ENCODE measurements around the gene TREML2. TPM values are rescaled to one million over a fixed set of nuclear protein-coding genes. Genes with fewer than 3 reads are reported as not detected.

The TREML2 gene
- total RNA-seq, 1 donor from 2014 or later: not detected

DNA sequence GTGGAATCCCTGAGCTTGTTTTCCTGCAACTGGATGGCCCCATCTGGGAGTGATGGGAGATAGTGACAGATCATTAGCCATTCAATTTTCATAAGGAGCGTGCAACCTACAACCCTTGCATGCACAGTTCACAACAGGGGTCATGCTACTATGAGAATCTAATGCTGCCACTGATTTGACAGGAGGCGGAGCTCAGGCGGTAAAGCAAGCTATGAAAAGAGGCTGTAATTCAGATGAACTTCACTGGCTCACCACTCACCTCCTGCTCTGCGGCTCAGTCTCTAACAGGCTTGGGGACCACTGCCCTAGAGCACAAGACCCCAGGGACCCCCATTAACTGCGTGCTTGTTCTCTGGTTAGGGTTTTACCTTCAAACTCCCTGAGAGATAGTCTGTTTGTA is 14.8 kb upstream of the TREML2 start:
- no peak for TF ChIP-seq CTCF (IDR thresholded peaks at IDR 0.05; ENCODE audit: borderline replicate concordance)
- peaks cover 40% of the 10 kb centered on the region for H3K27me3 ChIP-seq (ENCODE audit: low read depth)
- no peak for DNase-seq
- H3K36me3 ChIP-seq: no peaks in the 10 kb centered on the region
- intact Hi-C loops (cut with micrococcal nuclease): no loop called here
- H3K4me3 ChIP-seq: no peak overlapping the region
- H3K9me3 ChIP-seq (replicated peaks): peaks cover 27% of the 10 kb centered on the region
- H3K4me1 ChIP-seq: no peaks in the 10 kb centered on the region
- H3K27ac ChIP-seq (replicated peaks): no peak overlapping the region

DNA sequence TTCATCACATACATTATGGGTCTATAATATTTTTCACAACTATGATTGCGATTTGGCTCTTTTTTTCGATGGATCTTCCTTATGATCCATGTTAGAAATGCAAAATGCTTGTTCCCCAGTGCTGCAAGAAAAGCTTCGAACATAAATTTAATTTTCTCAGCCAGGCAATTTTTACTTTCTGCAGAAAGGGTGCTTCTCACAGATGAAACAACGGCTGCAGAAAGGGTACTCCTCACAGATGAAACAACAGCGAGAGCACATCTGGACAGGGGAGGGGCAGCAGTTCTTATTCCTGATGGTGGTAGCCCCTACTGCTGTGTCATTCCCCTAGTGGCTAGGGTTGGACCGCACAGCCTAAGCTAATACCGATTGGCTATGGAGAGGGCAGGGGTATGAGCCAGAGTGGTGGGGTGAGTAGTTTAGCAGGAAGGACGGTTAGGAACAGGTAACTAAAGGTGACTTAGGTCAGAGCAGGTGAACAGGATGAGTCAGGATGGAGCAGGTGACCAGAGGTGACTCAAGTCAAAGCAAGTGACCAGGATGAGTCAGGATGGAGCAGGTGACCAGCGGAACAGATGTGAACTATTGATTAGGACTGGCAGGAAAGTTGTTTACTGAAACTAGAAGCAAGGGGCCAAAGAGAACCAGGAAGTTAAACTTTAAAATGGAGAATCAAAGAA is 13.8 kb upstream of the TREML2 start:
- intact Hi-C loops (cut with micrococcal nuclease): no loop called here
- DNase-seq: no peak

DNA sequence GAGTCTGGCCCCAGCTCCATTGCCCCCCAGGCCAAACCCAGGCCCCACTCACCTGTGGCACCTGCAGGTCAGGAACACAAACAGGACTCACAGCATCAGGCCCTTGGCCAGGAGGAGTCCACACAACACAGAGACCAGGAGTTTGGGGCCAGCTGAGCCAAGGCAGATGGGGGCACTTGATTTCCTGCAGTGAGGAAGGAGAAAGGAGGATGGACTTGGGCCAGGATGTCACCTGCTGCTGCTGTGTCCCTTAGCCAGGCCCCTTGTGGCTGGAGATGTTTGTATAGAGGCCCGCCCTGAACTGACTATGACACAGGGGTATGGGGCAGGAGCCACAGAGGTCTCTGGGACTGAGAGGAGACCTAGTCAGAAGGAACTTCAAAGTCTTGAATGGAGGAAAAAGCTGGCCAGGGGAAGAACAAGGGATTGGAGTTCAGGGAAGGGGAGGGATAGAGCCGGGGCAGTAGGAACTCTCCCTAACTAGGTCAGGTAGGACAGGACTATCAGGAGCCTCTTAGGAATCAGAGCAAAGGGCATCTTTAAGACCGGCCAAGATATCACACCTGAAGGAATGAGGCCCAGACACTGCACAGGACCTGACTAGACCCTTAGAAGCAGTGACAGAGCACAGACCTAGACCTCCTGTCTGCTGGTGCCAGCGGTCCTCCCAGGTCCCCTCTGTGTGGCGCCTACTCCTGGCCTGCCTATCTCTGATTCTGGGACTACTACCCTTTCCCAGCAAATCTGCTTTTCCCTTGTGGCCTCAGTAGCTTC is 8.8 kb upstream of the TREML2 start:
- Histone ChIP-seq H3K9me3 (replicated peaks) (peaks cover 5% of the 10 kb centered on the region), H3K27me3 (ENCODE audit: low read depth) (peaks cover 39% of the 10 kb centered on the region), H3K36me3 (no peaks in the 10 kb centered on the region), H3K4me3 (no peak overlapping the region), H3K27ac (replicated peaks) (no peak overlapping the region), H3K4me1 (no peaks in the 10 kb centered on the region)
- no peak for TF ChIP-seq CTCF (IDR thresholded peaks at IDR 0.05; ENCODE audit: borderline replicate concordance)
- no peak for DNase-seq
- intact Hi-C loops (cut with micrococcal nuclease): no loop called here

More for the DNA sequence above, 13.8 kb upstream of the TREML2 start:
- Histone ChIP-seq H3K9me3 (replicated peaks) (peaks cover 17% of the 10 kb centered on the region), H3K27ac (replicated peaks) (no peak overlapping the region), H3K4me3 (no peak overlapping the region), H3K4me1 (no peaks in the 10 kb centered on the region), H3K27me3 (ENCODE audit: low read depth) (peaks cover 45% of the 10 kb centered on the region), H3K36me3 (no peaks in the 10 kb centered on the region)
- no peak for TF ChIP-seq CTCF (IDR thresholded peaks at IDR 0.05; ENCODE audit: borderline replicate concordance)

- no peak overlapping the region for H3K27ac ChIP-seq (replicated peaks)
Observed at GRCh38 chr6:41208439-41209106, 7.6 kb upstream of the TREML2 start.

More at GRCh38 chr6:41208439-41209106, 7.6 kb upstream of the TREML2 start:
- Histone ChIP-seq H3K9me3 (replicated peaks) (no peaks in the 10 kb centered on the region), H3K36me3 (no peaks in the 10 kb centered on the region), H3K4me3 (no peak overlapping the region), H3K4me1 (no peaks in the 10 kb centered on the region), H3K27me3 (ENCODE audit: low read depth) (peaks cover 30% of the 10 kb centered on the region)
- intact Hi-C loops (cut with micrococcal nuclease): no loop called here
- no peak for TF ChIP-seq CTCF (IDR thresholded peaks at IDR 0.05; ENCODE audit: borderline replicate concordance)
- no peak for DNase-seq

Data from left ventricle myocardium inferior (tissue), 1 donor.